Endothelial cell of umbilical vein (primary cell): ENCODE data around the gene GALK1. TPM values are rescaled to one million over a fixed set of nuclear protein-coding genes. Genes with fewer than 3 reads are reported as not detected.

Experiments used
- BruUV-seq: library from RNA; stranded (reverse); fragments of 400-500 nt; replicated peaks from 2 replicates; lab custom pipeline; 2021; lab: Mats Ljungman, UMichigan
- CTCF ChIA-PET: fragments of 300-600, 350-600 bp; sonication (Branson Sonifier 250); formaldehyde crosslinking; loops from one replicate; lab custom pipeline; 2021; ENCODE audit warnings: antibody characterized with exemption, inconsistent platforms; lab: Charles Lee
- POLR2A ChIA-PET: fragments of 300-600, 350-600 bp; sonication (Branson Sonifier 250); formaldehyde crosslinking; loops from one replicate; lab custom pipeline; 2021; ENCODE audit warnings: antibody characterized with exemption, inconsistent platforms; lab: Charles Lee
- DNase-seq: peaks from one replicate; pipeline ENCODE4 v3.0.0-alpha.2; 2011; ENCODE audit warnings: low read depth, low spot score
- FAIRE-seq: peaks from 2 replicates; lab custom pipeline; 2011; peaks lifted over from hg19 to GRCh38; lab: Jason Lieb, UNC
- H2AFZ ChIP-seq: 2 replicates; pipeline ENCODE4 v1.6.0; 2012; ENCODE audit warnings: low read depth, low read length, control low read depth, inconsistent platforms
- H3K27ac ChIP-seq: 2 replicates; pipeline ENCODE4 v1.5.1; 2011; ENCODE audit warnings: low read depth, mild to moderate bottlenecking, control low read depth, low read length, moderate library complexity; ENCODE audit not compliant: insufficient read depth
- H3K27me3 ChIP-seq, 2 experiments: 2 replicates each; pipeline versions ENCODE4 v1.6.0 to v1.6.1; 2011; ENCODE audit warnings: low read length in 2 of 2, mixed read lengths in 1 of 2; ENCODE audit not compliant: control insufficient read depth in 2 of 2, insufficient read depth in 2 of 2
- H3K36me3 ChIP-seq, 2 experiments: 2 replicates in 1 of 2; 3 replicates in 1 of 2; pipeline ENCODE4 v1.5.1; 2011; ENCODE audit warnings: low read length in 2 of 2, mild to moderate bottlenecking in 1 of 2, moderate library complexity in 1 of 2; ENCODE audit not compliant: control insufficient read depth in 2 of 2, insufficient read depth in 2 of 2; ENCODE audit errors: extremely low read depth in 1 of 2
- H3K4me1 ChIP-seq: 3 replicates; pipeline ENCODE4 v1.5.1; 2011; ENCODE audit warnings: mild to moderate bottlenecking, low read length; ENCODE audit not compliant: control insufficient read depth, insufficient read depth; ENCODE audit errors: extremely low read depth
- H3K4me2 ChIP-seq: 2 replicates; pipeline ENCODE4 v1.6.1; 2011; ENCODE audit warnings: low read length, control low read depth, mixed read lengths; ENCODE audit not compliant: insufficient read depth
- H3K4me3 ChIP-seq, 3 experiments: fragments of 200-600 bp in 1 of 3; sonication (generic), shearing (Covaris generic) in 1 of 3; replicated peaks in 1 of 3; 2 replicates each; pipeline ENCODE4 v1.5.1; 2011 to 2016; ENCODE audit warnings: control low read depth in 3 of 3, low read length in 3 of 3, mild to moderate bottlenecking in 2 of 3, inconsistent platforms in 1 of 3, low read depth in 1 of 3, moderate library complexity in 1 of 3; ENCODE audit not compliant: insufficient read depth in 1 of 3
- H3K79me2 ChIP-seq: 2 replicates; pipeline ENCODE4 v1.6.0; 2012; ENCODE audit warnings: low read length, inconsistent platforms; ENCODE audit not compliant: control insufficient read depth, insufficient read depth
- H3K9ac ChIP-seq: replicated peaks from 2 replicates; pipeline ENCODE3; 2011; ENCODE audit warnings: low read length, control low read depth; ENCODE audit not compliant: insufficient read depth; ENCODE audit errors: extremely low read depth
- H3K9me1 ChIP-seq: replicated peaks from 3 replicates; pipeline ENCODE4 v1.6.0; 2011; ENCODE audit warnings: mild to moderate bottlenecking, low read length; ENCODE audit not compliant: control insufficient read depth, insufficient read depth; ENCODE audit errors: extremely low read depth
- H3K9me3 ChIP-seq: replicated peaks from 2 replicates; pipeline ENCODE4 v1.5.1; 2012; ENCODE audit warnings: low read length, inconsistent platforms; ENCODE audit not compliant: control insufficient read depth, insufficient read depth
- H4K20me1 ChIP-seq: replicated peaks from 2 replicates; pipeline ENCODE3; 2011; ENCODE audit warnings: mild to moderate bottlenecking, low read length; ENCODE audit not compliant: control insufficient read depth, insufficient read depth; ENCODE audit errors: extremely low read depth
- CTCF ChIP-seq, 2 donors: IDR thresholded peaks; 1 replicate in 1 of 2; 2 replicates in 1 of 2; pipeline ENCODE4 v1.5.1; 2011; ENCODE audit warnings: low read length in 2 of 2, mild to moderate bottlenecking in 2 of 2, moderate library complexity in 2 of 2, control low read depth in 1 of 2, inconsistent platforms in 1 of 2, low read depth in 1 of 2; ENCODE audit not compliant: insufficient read depth in 1 of 2; ENCODE audit errors: extremely low read depth in 1 of 2
- EZH2 ChIP-seq: IDR thresholded peaks from 2 replicates; pipeline ENCODE4 v1.6.1; 2012; ENCODE audit warnings: borderline replicate concordance, low read depth, mild to moderate bottlenecking, moderate library complexity, low read length, inconsistent platforms; ENCODE audit not compliant: severe bottlenecking
- FOS ChIP-seq: IDR thresholded peaks from 2 replicates; pipeline ENCODE4 v1.6.1; 2011; ENCODE audit warnings: mild to moderate bottlenecking, low read length, moderate library complexity, borderline replicate concordance; ENCODE audit not compliant: insufficient read depth
- GATA2 ChIP-seq: IDR thresholded peaks from 2 replicates; pipeline ENCODE4 v1.7.0; 2011; ENCODE audit warnings: low read depth, mild to moderate bottlenecking, moderate library complexity, mixed read lengths, low read length; ENCODE audit not compliant: insufficient read length, insufficient read depth
- JUN ChIP-seq: IDR thresholded peaks from 2 replicates; pipeline ENCODE4 v1.6.1; 2011; ENCODE audit warnings: borderline replicate concordance, low read depth; ENCODE audit not compliant: insufficient read length, insufficient read depth
- MAX ChIP-seq: IDR thresholded peaks from 2 replicates; pipeline ENCODE4 v1.6.1; 2011; ENCODE audit not compliant: insufficient read depth, insufficient read length
- MYC ChIP-seq: IDR thresholded peaks from one replicate; pipeline ENCODE4 v1.6.1; 2011; ENCODE audit warnings: mild to moderate bottlenecking, low read depth, low read length
- POLR2A ChIP-seq: IDR thresholded peaks from 2 replicates; pipeline ENCODE4 v1.6.1; 2012; ENCODE audit warnings: low read depth, mild to moderate bottlenecking, control low read depth, low read length
- POLR2AphosphoS5 ChIP-seq: IDR thresholded peaks from 2 replicates; pipeline ENCODE4 v1.6.1; 2012; ENCODE audit warnings: low read depth, mild to moderate bottlenecking, control low read depth, low read length, moderate library complexity; ENCODE audit not compliant: insufficient read depth
- dilution Hi-C: fragments of 300-500 bp; cut with MboI; formaldehyde crosslinking; loops from one replicate; pipeline ENCODE4 v1.15.0; 2019; ENCODE audit warnings: low sequenced_read_pairs; ENCODE audit not compliant: extremely low pct_ligation_motif_present
- intact Hi-C: fragments of 100-400 bp; cut with micrococcal nuclease; formaldehyde crosslinking; loops from one replicate; pipeline ENCODE4 v1.10.0; 2022
- polyA plus RNA-seq, 4 experiments: library from polyadenylated mRNA; depleted of rRNA in 3 of 4; stranded (reverse) in 3 of 4; unstranded in 1 of 4; fragments of >200 nt; gene quantifications; 2 replicates each; pipeline versions ENCODE4 v1.2.1 to v1.2.3, GENCODE V29; 2011 to 2012; ENCODE audit warnings: missing spikeins in 1 of 4
- total RNA-seq: library from RNA; stranded (reverse); gene quantifications from 2 replicates; pipeline ENCODE4 v1.2.3, GENCODE V29; 2021

GALK1 gene
- total and polyA plus RNA-seq, 2 donors (not counting 3 experiments of a cell fraction or from before 2014, with no cell fraction given): 45.8 to 63.7 TPM

- Histone ChIP-seq H3K4me3 (peak overlapping the region in 1 of 3 experiments; percentile 87), H3K4me2 (peak overlapping the region; percentile 73), H3K9me3 (no peaks in the 10 kb centered on the region), H3K4me1 (peaks cover 9% of the 10 kb centered on the region), H3K9me1 (no peaks in the 10 kb centered on the region), H2AFZ (no peak overlapping the region), H3K36me3 (peaks cover 14 to 16% of the 10 kb centered on the region in 2 experiments), H4K20me1 (peaks cover 6% of the 10 kb centered on the region), H3K9ac (no peak overlapping the region), H3K27me3 (no peaks in the 10 kb centered on the region), H3K79me2 (peaks cover 18% of the 10 kb centered on the region), H3K27ac (no peak overlapping the region)
- CTCF ChIA-PET: interaction anchor here (0.8 to 3.3 kb wide), 10 partner anchors 9 to 120 kb away, joined by 3 to 16 read pairs (median 4); partner anchors contain the start of genes GALK1 and TRIM65
- intact Hi-C loops (loop anchor here (5.0 to 10.0 kb wide), 2 partner anchors 121 to 228 kb away; partner anchors contain the start of genes CDK3 and TRIM65), dilution Hi-C loops (no loop called here)
- DNase-seq (no peak), FAIRE-seq (peak; percentile 54)
- POLR2A ChIA-PET: interaction anchor here (1.1 to 5.2 kb wide), 4 partner anchors 8 to 79 kb away, joined by 3 to 24 read pairs (median 10); partner anchors contain the start of genes GALK1, UNK and WBP2
- BruUV-seq: no TSS peak
- TF ChIP-seq JUN (no peak), POLR2A (peak; percentile 73), EZH2 (no peak), GATA2 (peak; percentile 46), CTCF (IDR thresholded peaks at IDR 0.05; ENCODE audit: extremely low read depth in 1 of 2, insufficient read depth in 1 of 2, low read depth in 1 of 2, low read length in 2 of 2) (no peak), MAX (no peak), MYC (no peak), POLR2AphosphoS5 (peak; percentile 54), FOS (no peak)
Observed at GRCh38 chr17:75776386-75777295, 11.6 kb upstream of the GALK1 start.
